Stimulated activated CD4-positive, alpha-beta T cell treated with anti-CD3 and anti-CD28 coated beads, Interleukin-2, amount 100 ng/mL, for 4 hours (primary cell): ENCODE measurements around the gene PCBD1.
"Not testable (repeated sequence)": the region's sequence is repeated elsewhere in the genome, so short reads cannot be mapped to it uniquely, and the experiment has no call there.

Source experiments
- DNase-seq: peaks from one replicate; pipeline ENCODE4 v3.0.0-alpha.2; 2020; ENCODE audit warnings: low read depth

PCBD1 gene

GRCh38 chr10:70863470-70864160, 24.8 kb downstream of the PCBD1 start:
- DNase-seq, result no peak

GRCh38 chr10:70861495-70862197, 26.7 kb downstream of the PCBD1 start:
- DNase-seq, result not testable (repeated sequence)

- DNase-seq, result no peak
Observed at GRCh38 chr10:70858759-70859158, 29.6 kb downstream of the PCBD1 start.

GRCh38 chr10:70856454-70856853, 31.9 kb downstream of the PCBD1 start:
- no peak for DNase-seq

DNA sequence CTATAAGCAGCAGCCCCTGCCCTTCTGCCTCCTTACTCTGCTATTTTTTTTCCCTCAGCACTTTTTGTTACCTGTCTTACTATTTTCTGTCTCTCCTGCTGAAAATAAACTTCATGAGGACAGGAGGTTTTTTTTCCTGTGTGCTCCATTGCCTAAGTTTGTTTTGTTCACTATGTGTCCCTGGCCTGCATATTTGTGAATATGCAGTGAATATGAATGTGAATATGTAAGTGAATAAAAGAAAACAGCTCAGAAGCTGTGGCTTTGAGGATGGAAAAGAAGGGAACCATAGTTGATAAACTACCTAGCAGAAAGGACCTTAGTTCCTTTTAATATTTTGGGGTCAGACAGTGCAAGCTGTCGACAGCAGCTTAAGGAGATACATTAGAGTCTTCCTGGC, 34.9 kb downstream of the PCBD1 start:
- DNase-seq, result no peak

GRCh38 chr10:70853038-70853437, 35.3 kb downstream of the PCBD1 start:
- no peak for DNase-seq

DNA sequence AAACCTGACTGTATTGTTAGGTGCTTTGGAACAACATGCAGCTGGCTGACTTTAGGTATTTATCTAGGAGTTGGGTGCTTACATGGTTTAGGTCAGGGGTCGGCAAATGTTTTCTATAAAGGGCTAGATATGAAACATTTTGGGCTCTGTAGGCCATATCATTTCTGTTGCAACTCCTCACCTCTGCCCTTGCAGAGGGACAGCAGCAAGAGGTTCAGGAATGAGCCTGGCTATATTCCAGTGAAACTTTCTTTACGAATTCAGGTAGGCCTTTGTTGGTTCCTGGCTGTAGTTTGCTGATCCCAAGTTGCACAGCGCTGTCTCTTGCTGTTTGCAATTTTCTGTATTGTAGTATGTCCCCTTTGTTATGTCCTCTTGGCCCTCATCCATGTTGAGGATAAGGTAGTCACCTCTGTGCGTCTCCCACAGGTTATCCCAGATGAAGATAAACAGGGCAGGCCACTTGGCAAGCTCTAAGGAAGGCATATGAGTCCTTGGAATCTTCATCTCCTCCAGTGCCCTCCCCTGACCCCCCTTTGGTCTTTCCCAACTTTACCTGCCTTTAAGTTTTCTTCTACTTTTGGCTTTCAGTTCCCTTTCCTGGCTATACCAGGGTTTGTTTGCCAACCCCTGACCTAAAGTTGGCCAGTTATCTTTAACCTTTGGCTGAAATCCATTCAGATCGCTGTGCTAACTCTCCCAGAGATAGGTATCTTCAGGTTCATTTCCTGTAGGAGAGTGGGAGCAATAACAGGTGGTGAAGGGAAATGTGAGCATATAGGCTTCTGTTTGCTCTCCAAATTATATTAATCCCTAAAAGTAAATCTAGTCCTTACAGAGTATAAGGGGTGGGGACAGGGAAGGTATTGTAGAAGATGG, 36.5 kb downstream of the PCBD1 start:
- DNase-seq, result no peak

- DNase-seq, result no peak
Observed at GRCh38 chr10:70850097-70850496, 38.3 kb downstream of the PCBD1 start.

DNA sequence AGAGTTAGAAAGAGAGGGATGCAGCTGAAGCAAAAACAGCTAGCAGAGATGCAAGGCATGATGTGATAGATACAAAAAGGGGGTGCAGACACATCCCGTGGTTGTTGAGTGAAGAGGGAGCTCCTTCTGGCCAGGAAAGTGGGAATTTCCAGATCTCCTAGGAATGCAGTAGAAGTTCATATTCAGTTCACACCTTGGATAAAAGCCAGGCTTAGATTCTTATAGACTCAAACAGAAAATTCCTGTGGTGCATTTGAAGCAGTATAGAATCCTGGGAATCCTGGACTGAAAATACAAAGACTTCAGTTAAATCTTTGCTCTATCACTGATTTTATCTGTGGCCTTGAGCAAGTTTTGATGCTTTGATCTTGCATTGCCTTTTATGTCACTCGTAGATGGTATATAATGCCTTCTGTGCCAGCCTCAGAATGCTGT, 38.8 kb downstream of the PCBD1 start:
- no peak for DNase-seq

- DNase-seq, result no peak
Observed at GRCh38 chr10:70847659-70848360, 40.6 kb downstream of the PCBD1 start.

- DNase-seq, result no peak
Observed at GRCh38 chr10:70846795-70847194, 41.6 kb downstream of the PCBD1 start.

DNA sequence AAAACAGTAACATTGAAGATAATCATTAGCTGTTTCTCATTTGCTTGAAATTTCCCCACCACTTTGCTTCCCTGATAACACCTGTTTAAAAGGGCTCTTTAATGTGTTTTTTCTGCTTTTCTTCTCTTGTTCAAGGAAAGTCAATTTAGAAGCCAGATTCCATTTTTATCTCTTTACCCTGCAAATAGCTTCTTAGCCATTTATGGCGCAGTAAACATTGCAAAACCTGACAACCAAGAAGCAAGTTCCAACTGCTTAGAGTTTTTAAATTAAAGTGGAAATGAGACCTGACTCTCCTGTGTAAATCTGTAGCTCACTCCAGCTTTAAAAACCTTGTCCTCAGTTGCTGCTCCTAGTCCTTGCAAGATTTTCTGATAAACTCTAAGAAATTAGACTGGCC, 42.5 kb downstream of the PCBD1 start:
- no peak for DNase-seq

GRCh38 chr10:70845256-70845655, 43.1 kb downstream of the PCBD1 start:
- no peak for DNase-seq

DNA sequence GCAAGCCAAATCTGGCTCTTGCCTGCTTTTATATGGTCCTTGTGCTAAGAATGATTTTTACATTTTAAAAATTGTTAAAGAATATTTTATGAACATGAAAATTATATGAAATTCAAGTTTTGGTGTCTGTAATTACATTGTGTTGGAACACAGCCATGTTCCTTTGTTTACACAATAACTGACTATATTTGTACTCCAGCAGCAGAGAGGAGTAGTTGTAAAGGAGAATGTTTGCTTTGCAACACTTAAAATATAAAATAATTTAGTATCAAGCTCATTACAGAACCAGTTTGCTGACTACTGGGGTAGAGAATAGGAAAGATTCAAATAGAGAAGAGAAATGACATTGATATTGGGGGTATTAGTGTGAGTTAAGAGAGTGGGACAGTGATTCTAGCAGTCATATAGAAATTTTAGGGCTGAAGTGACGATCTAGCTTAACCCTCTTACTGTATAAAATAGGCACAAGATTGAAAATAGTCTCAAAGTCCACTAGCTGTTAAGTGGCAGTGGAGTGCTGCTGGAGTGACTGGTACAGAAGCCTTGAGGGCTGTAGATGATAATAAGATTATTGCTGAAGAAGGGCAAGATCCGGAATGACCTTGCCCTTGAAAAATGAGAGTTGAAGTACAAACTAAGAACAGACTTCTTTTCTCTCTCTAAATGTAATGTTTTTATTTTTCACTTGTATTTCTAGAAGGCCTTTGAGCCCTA, 44.4 kb downstream of the PCBD1 start:
- DNase-seq, result no peak

DNA sequence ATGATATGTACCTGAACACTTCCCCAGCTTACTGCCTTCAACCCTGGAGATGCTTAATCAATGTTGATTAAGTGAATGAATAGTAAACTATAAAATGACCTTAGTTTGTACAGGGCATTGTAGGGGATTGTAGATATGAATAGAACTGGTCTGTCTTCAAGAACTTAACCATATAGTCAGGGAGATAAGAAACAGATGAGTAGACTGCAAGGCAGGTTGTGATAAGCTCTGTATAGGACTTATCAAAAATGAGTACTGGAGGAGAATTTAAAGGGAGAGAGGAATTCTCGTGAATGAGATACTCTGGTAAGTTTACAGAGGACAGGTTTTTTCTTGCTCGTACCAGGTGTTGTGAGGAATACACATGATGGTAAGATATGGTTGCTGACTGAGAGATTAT, 45.0 kb downstream of the PCBD1 start:
- no peak for DNase-seq

- DNase-seq, result no peak
Observed at GRCh38 chr10:70840836-70841235, 47.5 kb downstream of the PCBD1 start.

GRCh38 chr10:70838270-70838805, 50.0 kb downstream of the PCBD1 start:
- DNase-seq, result no peak

DNA sequence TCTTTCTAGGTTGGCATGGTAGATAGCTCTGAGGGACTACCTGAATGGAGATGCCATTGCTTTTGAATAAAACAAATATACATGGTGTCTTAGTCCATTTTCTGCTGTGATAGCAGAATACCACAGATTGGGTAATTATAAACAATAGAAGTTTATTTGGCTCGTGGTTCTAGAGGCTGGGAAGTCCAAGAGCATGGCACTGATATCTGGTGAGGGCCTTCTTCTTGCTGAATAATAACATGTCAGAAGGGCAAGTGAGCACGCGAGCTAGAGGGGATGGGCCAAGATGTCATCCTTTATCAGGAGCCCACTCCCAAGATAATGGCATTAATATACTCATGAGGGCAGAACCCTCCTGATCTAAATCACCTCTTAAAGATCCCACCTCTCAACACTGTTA, 50.7 kb downstream of the PCBD1 start:
- no peak for DNase-seq

DNA sequence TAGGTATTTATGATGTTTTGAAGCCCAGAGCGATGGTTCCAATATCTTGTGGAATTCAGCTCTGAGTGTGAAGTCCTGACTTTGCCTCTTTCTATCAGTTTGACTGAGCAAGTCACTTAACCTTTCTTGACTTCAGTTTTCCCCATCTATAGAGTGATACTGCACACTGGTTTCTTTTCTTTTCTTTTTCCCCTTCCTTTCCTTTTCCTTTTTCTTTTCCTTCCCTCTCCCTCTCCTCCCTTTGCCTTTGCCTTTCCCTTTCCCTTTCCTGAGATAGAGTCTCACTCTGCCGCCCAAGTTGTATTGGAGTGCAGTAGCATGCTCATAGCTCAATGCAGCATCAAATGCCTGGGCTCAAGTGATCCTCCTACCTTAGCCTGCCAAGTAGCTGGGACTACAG, 52.0 kb downstream of the PCBD1 start:
- no peak for DNase-seq

DNA sequence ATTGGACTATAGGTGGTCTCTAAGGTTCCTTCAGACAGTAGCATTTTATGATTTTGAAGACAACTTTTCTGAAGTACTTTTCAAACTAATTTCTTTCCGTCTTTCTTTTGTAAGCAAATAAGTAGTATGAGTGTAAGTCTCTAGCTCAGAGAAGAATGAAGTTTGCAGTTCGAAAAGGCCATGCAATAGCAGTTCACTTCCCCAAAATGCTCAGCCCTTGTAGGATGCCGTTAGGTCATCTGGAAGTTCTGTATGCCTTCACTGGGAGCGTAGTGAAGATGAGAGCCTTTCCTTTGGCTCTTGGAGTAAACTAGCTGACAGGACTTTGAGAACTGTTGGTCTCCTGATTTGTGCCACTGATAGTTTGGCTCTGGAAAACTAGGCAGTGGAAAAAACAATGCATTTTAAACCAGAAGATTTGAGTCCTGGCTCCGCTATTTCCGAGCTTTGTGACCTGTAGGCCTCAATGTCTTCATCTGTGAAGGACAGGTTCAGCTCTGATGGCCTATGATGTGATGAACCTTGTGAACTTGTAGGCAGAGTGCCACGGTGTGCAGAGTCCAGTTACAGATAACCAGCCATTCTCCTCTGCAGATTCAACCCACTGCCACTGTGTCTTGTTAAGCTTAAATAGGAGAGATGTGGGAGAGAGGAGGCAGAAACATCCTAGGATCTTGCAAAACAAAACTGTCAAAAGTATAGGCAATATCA, 53.8 kb downstream of the PCBD1 start:
- DNase-seq, result no peak

- no peak for DNase-seq
Observed at GRCh38 chr10:70834021-70834420, 54.3 kb downstream of the PCBD1 start.
